ENCODE data around the gene RNF180.
A peak's percentile ranks its signal among the peaks of the same experiment; 100 is the strongest.
"Not testable (repeated sequence)": the region's sequence is repeated elsewhere in the genome, so short reads cannot be mapped to it uniquely, and the experiment has no call there.

The RNF180 gene

GRCh38 chr5:64181440-64181839 is 15.8 kb downstream of the RNF180 start:
- peak; percentile 1 for DNase-seq

- DNase-seq: no peak
Observed at GRCh38 chr5:64183956-64184355, 18.3 kb downstream of the RNF180 start.

GRCh38 chr5:64184832-64185231 is 19.2 kb downstream of the RNF180 start:
- DNase-seq: no peak

- no peak for DNase-seq
Observed at GRCh38 chr5:64188776-64189175, 23.1 kb downstream of the RNF180 start.

- DNase-seq: no peak
Observed at GRCh38 chr5:64190562-64191306, 25.1 kb downstream of the RNF180 start.

- DNase-seq: no peak
Observed at GRCh38 chr5:64195981-64196380, 30.3 kb downstream of the RNF180 start.

- DNase-seq: no peak
Observed at GRCh38 chr5:64199425-64199824, 33.8 kb downstream of the RNF180 start.

- DNase-seq: no peak
Observed at GRCh38 chr5:64201996-64202395, 36.4 kb downstream of the RNF180 start.

GRCh38 chr5:64206653-64207052 is 41.0 kb downstream of the RNF180 start:
- DNase-seq: peak; percentile 6

- DNase-seq: peak; percentile 39
Observed at GRCh38 chr5:64207978-64208377, 42.3 kb downstream of the RNF180 start.

- DNase-seq: no peak
Observed at GRCh38 chr5:64209353-64209752, 43.7 kb downstream of the RNF180 start.

GRCh38 chr5:64210866-64211265 is 45.2 kb downstream of the RNF180 start:
- DNase-seq: no peak

GRCh38 chr5:64213011-64213410 is 47.4 kb downstream of the RNF180 start:
- no peak for DNase-seq

- peak; percentile 11 for DNase-seq
Observed at GRCh38 chr5:64213531-64213930, 47.9 kb downstream of the RNF180 start.

GRCh38 chr5:64214132-64214531 is 48.5 kb downstream of the RNF180 start:
- DNase-seq: no peak

GRCh38 chr5:64221911-64222310 is 56.3 kb downstream of the RNF180 start:
- no peak for DNase-seq

- not testable (repeated sequence) for DNase-seq
Observed at GRCh38 chr5:64225286-64225981, 59.8 kb downstream of the RNF180 start.

GRCh38 chr5:64227131-64227537 is 61.5 kb downstream of the RNF180 start:
- not testable (repeated sequence) for DNase-seq

GRCh38 chr5:64229163-64229774 is 63.6 kb downstream of the RNF180 start:
- DNase-seq: peak; percentile 59

GRCh38 chr5:64260756-64261155 is 95.1 kb downstream of the RNF180 start:
- no peak for DNase-seq

- DNase-seq: no peak
Observed at GRCh38 chr5:64269164-64269563, 103.5 kb downstream of the RNF180 start.

- DNase-seq: no peak
Observed at GRCh38 chr5:64273276-64273675, 107.6 kb downstream of the RNF180 start.

GRCh38 chr5:64285188-64286130 is 119.8 kb downstream of the RNF180 start:
- DNase-seq: no peak

All from NCI-H82 (cell line).